ENCODE results near the gene SLC39A1.
"Not testable (repeated sequence)": the region's sequence is repeated elsewhere in the genome, so short reads cannot be mapped to it uniquely, and the experiment has no call there.

DNA sequence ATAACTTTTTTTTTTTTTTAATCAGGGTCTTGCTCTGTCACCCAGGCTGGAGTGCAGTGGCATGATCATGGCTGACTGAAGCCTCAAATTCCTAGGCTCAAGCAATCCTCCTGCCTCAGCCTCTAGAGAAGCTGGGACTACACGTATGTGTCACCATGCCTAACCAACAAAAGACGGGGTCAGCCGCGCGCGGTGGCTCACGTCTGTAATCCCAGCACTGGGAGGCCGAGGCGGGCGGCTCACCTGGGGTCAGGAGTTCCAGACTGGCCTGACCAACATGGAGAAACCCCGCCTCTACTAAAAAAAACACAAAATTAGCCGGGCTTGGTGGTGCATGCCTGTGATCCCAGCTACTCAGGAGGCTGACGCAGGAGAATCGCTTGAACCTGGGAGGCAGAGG, 49.2 kb upstream of the SLC39A1 start:
- TF ChIP-seq POLR2A (IDR thresholded peaks at IDR 0.05; ENCODE audit: low read depth, low read length); SPI1 (IDR thresholded peaks at IDR 0.05; ENCODE audit: low read depth, low read length); POU2F2 (IDR thresholded peaks at IDR 0.05; ENCODE audit: low read depth, low read length); POLR2AphosphoS5 (IDR thresholded peaks at IDR 0.05; ENCODE audit: low read depth, low read length); TAF1 (IDR thresholded peaks at IDR 0.05; ENCODE audit: low read depth, low read length); PAX5 (IDR thresholded peaks at IDR 0.05; ENCODE audit: insufficient read depth, low read length, severe bottlenecking): not testable (repeated sequence)

Data from GM12891 (cell line).